Heart left ventricle (tissue), 13 donors: ENCODE data around the gene SREBF1.
A peak's percentile ranks its signal among the peaks of the same experiment; 100 is the strongest.

Experiments used
- POLR2A ChIP-seq, 2 donors: fragments of 450-650 bp; IDR thresholded peaks; one replicate each; pipeline ENCODE4 v1.6.1; 2017; ENCODE audit warnings: antibody characterized with exemption in 2 of 2, mild to moderate bottlenecking in 2 of 2, moderate library complexity in 2 of 2
- TF ChIP-seq, protein P1 (sequence below), 12 donors: fragments of 200-600 bp; sonication (generic) in 4 of 12; IDR thresholded peaks; one replicate each; pipeline versions ENCODE4 v1.5.0 to v1.8.0; 2018 to 2022; ENCODE audit warnings: antibody characterized with exemption in 12 of 12, mild to moderate bottlenecking in 5 of 12
- donor health status: ischemic (EF 13 %, LVEDD 7.1; RV severe dilation, severe dysfunction).
- donor health status: DM: no; HTN: yes; CAD: no.
- donor health status: DM: no; HTN: no; CAD: no.
- donor health status: ischemic (EF 25% LVEDD 6.9; RV normal size, moderate dysfunction).
- donor health status: ischemic (EF 25% LVEDD 5.7; RV mildly dilated, moderate dysfunction).
- donor health status: ischemic (EF 35%, LVEDD 5.7; RV mildly dilated, moderate dysfunction).
- donor health status: nonischemic (EF 11% LVEDD 7.7; RV severe dilation, severe dysfunction).
- donor health status: DM: yes; HTN: yes; CAD: no.
- donor health status: PGD.
- donor health status: ischemic (EF 29% LVEDD 5.4; RV normal size, mild dysfunction).
- donor health status: nonischemic (EF 23%, LVEDD 6.1; RV moderate dilation, normal function).

DNA sequence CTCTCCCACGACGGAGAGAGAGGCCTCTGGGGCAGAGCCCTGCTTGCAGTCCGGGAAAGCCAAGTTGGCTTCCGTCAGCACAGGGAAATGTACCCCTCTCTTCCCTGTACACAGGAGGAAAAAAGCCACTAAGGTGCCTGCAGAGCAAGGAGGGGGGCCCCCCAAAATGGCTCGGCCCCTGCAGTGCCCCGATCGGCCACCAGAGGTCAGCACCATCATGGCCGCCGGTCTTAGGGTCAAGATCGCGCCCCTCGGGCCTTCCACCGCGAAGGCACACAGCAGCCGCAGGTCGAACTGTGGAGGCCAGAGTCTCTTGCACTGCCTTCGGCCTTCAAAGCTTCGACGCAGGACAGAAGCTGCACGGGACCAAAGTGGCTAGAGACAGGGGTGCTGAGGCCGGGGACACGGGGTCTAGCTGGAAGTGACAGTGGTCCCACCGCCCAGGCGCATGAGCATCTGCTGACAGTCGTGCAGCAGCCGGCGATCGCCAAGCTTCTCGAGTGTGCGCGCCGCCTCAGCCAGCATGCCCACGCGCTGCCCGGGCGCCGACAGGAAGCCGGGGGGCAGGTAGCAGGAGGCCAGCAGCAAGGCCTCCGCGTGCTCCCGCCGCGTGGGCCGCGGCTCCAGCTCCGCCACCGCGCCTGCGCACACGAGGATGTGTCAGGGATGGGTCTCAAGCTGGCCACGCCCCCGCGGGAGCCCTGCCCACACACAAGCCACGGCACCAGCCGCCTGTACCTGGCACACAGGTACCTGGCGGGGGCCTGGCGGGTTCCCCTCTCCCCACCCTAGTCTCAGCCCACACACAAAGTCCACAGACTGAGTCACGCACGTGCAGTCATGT lies 24.4 kb downstream of the SREBF1 start:
- TF ChIP-seq, protein P1, sequence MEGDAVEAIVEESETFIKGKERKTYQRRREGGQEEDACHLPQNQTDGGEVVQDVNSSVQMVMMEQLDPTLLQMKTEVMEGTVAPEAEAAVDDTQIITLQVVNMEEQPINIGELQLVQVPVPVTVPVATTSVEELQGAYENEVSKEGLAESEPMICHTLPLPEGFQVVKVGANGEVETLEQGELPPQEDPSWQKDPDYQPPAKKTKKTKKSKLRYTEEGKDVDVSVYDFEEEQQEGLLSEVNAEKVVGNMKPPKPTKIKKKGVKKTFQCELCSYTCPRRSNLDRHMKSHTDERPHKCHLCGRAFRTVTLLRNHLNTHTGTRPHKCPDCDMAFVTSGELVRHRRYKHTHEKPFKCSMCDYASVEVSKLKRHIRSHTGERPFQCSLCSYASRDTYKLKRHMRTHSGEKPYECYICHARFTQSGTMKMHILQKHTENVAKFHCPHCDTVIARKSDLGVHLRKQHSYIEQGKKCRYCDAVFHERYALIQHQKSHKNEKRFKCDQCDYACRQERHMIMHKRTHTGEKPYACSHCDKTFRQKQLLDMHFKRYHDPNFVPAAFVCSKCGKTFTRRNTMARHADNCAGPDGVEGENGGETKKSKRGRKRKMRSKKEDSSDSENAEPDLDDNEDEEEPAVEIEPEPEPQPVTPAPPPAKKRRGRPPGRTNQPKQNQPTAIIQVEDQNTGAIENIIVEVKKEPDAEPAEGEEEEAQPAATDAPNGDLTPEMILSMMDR (IDR thresholded peaks at IDR 0.05) = peak in 11 of 12 donors; percentile 99 to 100 (median 100)
- no peak for TF ChIP-seq POLR2A (IDR thresholded peaks at IDR 0.05)
